GM12878 (cell line): ENCODE results near the gene EPB41L2. TPM values are rescaled to one million over a fixed set of nuclear protein-coding genes. Genes with fewer than 3 reads are reported as not detected.

Source experiments
- ATAC-seq: fragments of 200-7000 bp; cut with Tn5 transposase; 3 replicates; pipeline ENCODE4 v1.9.1; 2020; ENCODE audit warnings: mild to moderate bottlenecking, moderate library complexity
- BruUV-seq: library from RNA; stranded (reverse); fragments of 400-500 nt; replicated peaks from 2 replicates; lab custom pipeline; 2021; lab: Mats Ljungman, UMichigan
- CTCF ChIA-PET: fragments of 300-600 bp; sonication (Branson Sonifier 250); formaldehyde crosslinking; extraction: SDS; loops from one replicate; lab custom pipeline; 2021; ENCODE audit warnings: inconsistent platforms; lab: Yijun Ruan, JAX
- POLR2A ChIA-PET: fragments of 350-600 bp; formaldehyde crosslinking; extraction: SDS; loops from one replicate; lab custom pipeline; 2021; ENCODE audit warnings: inconsistent platforms; lab: Charles Lee
- RAD21 ChIA-PET: fragments of 300-600 bp; sonication (Branson Sonifier 250); formaldehyde crosslinking; loops from one replicate; lab custom pipeline; 2023; ENCODE audit warnings: antibody characterized with exemption; ENCODE audit not compliant: unreplicated experiment; lab: Charles Lee
- SMC1A ChIA-PET: fragments of 300-600 bp; sonication (Branson Sonifier 250); formaldehyde crosslinking; loops from one replicate; lab custom pipeline; 2023; ENCODE audit not compliant: unreplicated experiment, uncharacterized antibody; lab: Charles Lee
- DNase-seq: peaks from one replicate; pipeline ENCODE4 v3.0.0-alpha.2; 2011; ENCODE audit warnings: low read depth, low spot score
- FAIRE-seq: peaks from 3 replicates; lab custom pipeline; 2011; peaks lifted over from hg19 to GRCh38; lab: Jason Lieb, UNC
- H2AFZ ChIP-seq: 2 replicates; pipeline ENCODE4 v1.6.0; 2011; ENCODE audit warnings: low read depth, low read length, control low read depth; ENCODE audit not compliant: control insufficient read depth
- H3K27ac ChIP-seq: 2 replicates; pipeline ENCODE4 v1.5.1; 2011; ENCODE audit warnings: control low read depth; ENCODE audit not compliant: control insufficient read depth, insufficient read depth
- H3K27me3 ChIP-seq, 2 experiments: replicated peaks in 1 of 2; 2 replicates each; pipeline versions ENCODE4 v1.6.0 to v1.6.1; 2011; ENCODE audit warnings: low read length in 1 of 2; ENCODE audit not compliant: control insufficient read depth in 2 of 2, insufficient read depth in 2 of 2
- H3K36me3 ChIP-seq, 2 experiments: 2 replicates each; pipeline ENCODE4 v1.5.1; 2011; ENCODE audit warnings: low read length in 1 of 2; ENCODE audit not compliant: control insufficient read depth in 2 of 2, insufficient read depth in 2 of 2
- H3K4me1 ChIP-seq: 2 replicates; pipeline ENCODE4 v1.6.1; 2011; ENCODE audit warnings: mild to moderate bottlenecking, low read length, moderate library complexity, mixed read lengths; ENCODE audit not compliant: control insufficient read depth, insufficient read depth
- H3K4me2 ChIP-seq: 2 replicates; pipeline ENCODE4 v1.6.0; 2011; ENCODE audit warnings: control low read depth; ENCODE audit not compliant: control insufficient read depth, insufficient read depth
- H3K4me3 ChIP-seq: fragments of 200-600 bp; sonication (generic); 2 replicates; pipeline ENCODE4 v1.5.1; 2016
- H3K79me2 ChIP-seq: 2 replicates; pipeline ENCODE4 v1.6.0; 2011; ENCODE audit warnings: low read length; ENCODE audit not compliant: control insufficient read depth, insufficient read depth
- H3K9ac ChIP-seq: 2 replicates; pipeline ENCODE4 v1.8.0; 2011; ENCODE audit warnings: low read length, control low read depth, mixed read lengths; ENCODE audit not compliant: control insufficient read depth, insufficient read depth
- H3K9me3 ChIP-seq: replicated peaks from 3 replicates; pipeline ENCODE4 v1.5.1; 2011; ENCODE audit warnings: mild to moderate bottlenecking, low read length; ENCODE audit not compliant: control insufficient read depth, insufficient read depth
- H4K20me1 ChIP-seq: 2 replicates; pipeline ENCODE4 v1.6.0; 2011; ENCODE audit not compliant: control insufficient read depth, insufficient read depth
- EED ChIP-seq: sonication (generic); IDR thresholded peaks from 2 replicates; pipeline ENCODE4 v1.6.1; 2016; ENCODE audit warnings: antibody characterized with exemption, low read depth
- ESRRA ChIP-seq: IDR thresholded peaks from 2 replicates; pipeline ENCODE4 v1.6.1; 2012; ENCODE audit warnings: mild to moderate bottlenecking, low read length, improper control_type of control experiment
- HDAC2 ChIP-seq: fragments of 200-600 bp; sonication (generic); IDR thresholded peaks from 2 replicates; pipeline ENCODE4 v1.6.1; 2017
- PBX3 ChIP-seq: IDR thresholded peaks from 2 replicates; pipeline ENCODE4 v1.6.1; 2011; ENCODE audit warnings: mild to moderate bottlenecking, low read depth, low read length, moderate library complexity; ENCODE audit not compliant: insufficient replicate concordance
- SKIL ChIP-seq: fragments of 450-650 bp; IDR thresholded peaks from 2 replicates; pipeline ENCODE4 v1.6.1; 2017; ENCODE audit warnings: mild to moderate bottlenecking, low read depth, inconsistent platforms; ENCODE audit not compliant: poor library complexity, severe bottlenecking
- SMAD1 ChIP-seq: fragments of 450-650 bp; IDR thresholded peaks from 2 replicates; pipeline ENCODE4 v1.6.1; 2018; ENCODE audit warnings: mild to moderate bottlenecking, low read depth; ENCODE audit not compliant: partially characterized antibody
- STAT3 ChIP-seq: IDR thresholded peaks from 2 replicates; pipeline ENCODE4 v1.6.1; 2011; ENCODE audit warnings: low read depth, low read length, improper control_type of control experiment
- USF2 ChIP-seq: IDR thresholded peaks from 2 replicates; pipeline ENCODE4 v1.6.1; 2011; ENCODE audit warnings: low read depth, low read length, improper control_type of control experiment, borderline replicate concordance
- WGBS: methylation state at CpG from one replicate; pipeline ENCODE4 v1.1.6; 2016; ENCODE audit warnings: low lambda C conversion rate; ENCODE audit not compliant: insufficient replicate concordance, insufficient coverage; ENCODE audit errors: missing lambda C conversion rate; 5-methylcytosine and 5-hydroxymethylcytosine counted together
- in situ Hi-C: fragments of 300-500 bp; cut with MboI; formaldehyde crosslinking; loops from 9 replicates; pipeline ENCODE4 v1.14.3; 2018; ENCODE audit warnings: mixed read lengths
- intact Hi-C: fragments of 100-400 bp; cut with micrococcal nuclease; formaldehyde crosslinking; loops from one replicate; pipeline ENCODE4 v1.14.2; 2022; ENCODE audit not compliant: unreplicated experiment
- polyA plus RNA-seq, 11 experiments: library from polyadenylated mRNA; depleted of rRNA in 4 of 11; unstranded in 6 of 11; stranded (reverse) in 5 of 11; fragments of >200 nt; fragmentation: Nextera tagmentation in 4 of 11; fragmentation: Illumina TruSeq in 1 of 11; extraction: Ambion mirVana in 4 of 11; extraction: Trizol in 1 of 11; gene quantifications; 1 replicate in 1 of 11; 2 replicates in 10 of 11; pipeline versions ENCODE4 v1.2.1 to v1.2.3, GENCODE V29; 2011 to 2016; ENCODE audit warnings: inconsistent platforms in 2 of 11, missing spikeins in 2 of 11, low read depth in 1 of 11
- total RNA-seq, 4 experiments: library from RNA; depleted of rRNA in 3 of 4; stranded (reverse); fragments of >200 nt in 3 of 4; fragmentation: Illumina TruSeq in 1 of 4; extraction: Trizol in 1 of 4; gene quantifications; 2 replicates each; pipeline versions ENCODE4 v1.2.1 to v1.2.3, GENCODE V29; 2013 to 2021
- TF ChIP-seq, protein P1 (sequence below): IDR thresholded peaks from 2 replicates; pipeline ENCODE4 v1.6.1; 2012; ENCODE audit warnings: low read depth, low read length, improper control_type of control experiment

EPB41L2 gene
- total and polyA plus RNA-seq, 10 of the 15 experiments (the other 5 are each of a cell fraction or from before 2014, with no cell fraction given): 7.4 to 41.6 (median 19.0) TPM

DNA sequence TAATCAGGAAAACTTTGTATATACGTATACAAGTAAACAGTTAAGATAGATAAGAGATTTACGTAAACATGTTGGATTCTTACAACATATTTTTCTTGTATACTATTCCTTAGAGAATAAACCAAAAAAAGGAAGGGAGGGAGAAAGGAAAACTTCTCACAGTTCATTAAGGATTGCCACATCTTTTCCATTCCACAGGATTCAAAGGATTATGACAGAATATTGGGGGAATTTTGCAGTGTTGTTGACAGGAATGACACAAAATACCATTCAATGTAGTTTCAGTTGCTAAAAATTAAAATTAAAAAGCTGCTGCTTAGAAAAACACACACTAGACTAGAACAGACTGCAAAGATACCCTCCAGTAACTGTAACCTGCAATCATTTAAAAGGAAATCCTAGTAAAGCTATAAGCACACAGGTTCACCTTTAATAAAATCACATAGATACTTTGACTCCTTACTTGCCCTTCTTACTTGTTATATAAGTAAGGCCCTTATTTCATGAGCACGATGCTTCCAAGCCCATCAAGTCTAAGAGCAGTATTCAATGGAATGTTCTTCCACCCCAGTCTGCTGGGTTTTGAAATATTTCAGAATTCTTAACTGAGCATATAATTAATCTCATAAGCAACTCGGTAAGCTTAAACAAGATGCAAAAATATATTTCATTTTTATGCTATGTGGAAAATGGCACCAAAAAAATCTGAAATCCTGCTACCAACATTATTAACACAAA is 128.0 kb downstream of the EPB41L2 start:
- ChIA-PET POLR2A (no interaction called here), RAD21 (no interaction called here), SMC1A (interaction anchor here (1.0 to 1.9 kb wide), 2 partner anchors 9 to 166 kb away, joined by 4 to 5 read pairs; no protein-coding TSS in a partner anchor), CTCF (interaction anchor here (0.7 to 1.8 kb wide), 3 partner anchors 8 to 182 kb away, joined by 4 to 6 read pairs (median 4); no protein-coding TSS in a partner anchor)
- FAIRE-seq: no peak
- Histone ChIP-seq H3K9ac (no peak overlapping the region), H3K36me3 (no peaks in the 10 kb centered on the region; a peak in 1 of 4 replicates), H3K4me3 (no peak overlapping the region), H3K4me1 (no peaks in the 10 kb centered on the region), H3K4me2 (no peak overlapping the region), H3K27ac (no peak overlapping the region), H3K79me2 (peaks cover 1% of the 10 kb centered on the region; the same call in 1 of the 2 replicates), H2AFZ (no peak overlapping the region), H4K20me1 (no peaks in the 10 kb centered on the region), H3K9me3 (no peaks in the 10 kb centered on the region), H3K27me3 (no peaks in the 10 kb centered on the region)
- intact Hi-C loops: no loop called here
- in situ Hi-C loops: no loop called here
- no peak for TF ChIP-seq HDAC2
- no peak for TF ChIP-seq STAT3
- no peak for TF ChIP-seq SKIL
- no peak for TF ChIP-seq SMAD1
- TF ChIP-seq PBX3: no peak
- TF ChIP-seq USF2: no peak
- TF ChIP-seq ESRRA: no peak
- TF ChIP-seq, protein P1, sequence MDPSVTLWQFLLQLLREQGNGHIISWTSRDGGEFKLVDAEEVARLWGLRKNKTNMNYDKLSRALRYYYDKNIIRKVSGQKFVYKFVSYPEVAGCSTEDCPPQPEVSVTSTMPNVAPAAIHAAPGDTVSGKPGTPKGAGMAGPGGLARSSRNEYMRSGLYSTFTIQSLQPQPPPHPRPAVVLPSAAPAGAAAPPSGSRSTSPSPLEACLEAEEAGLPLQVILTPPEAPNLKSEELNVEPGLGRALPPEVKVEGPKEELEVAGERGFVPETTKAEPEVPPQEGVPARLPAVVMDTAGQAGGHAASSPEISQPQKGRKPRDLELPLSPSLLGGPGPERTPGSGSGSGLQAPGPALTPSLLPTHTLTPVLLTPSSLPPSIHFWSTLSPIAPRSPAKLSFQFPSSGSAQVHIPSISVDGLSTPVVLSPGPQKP: no peak
- TF ChIP-seq EED: no peak
- 64% methylated on average over 4 of the region's 4 CpGs for WGBS
- no peak for ATAC-seq
- DNase-seq: no peak
- no TSS peak for BruUV-seq
